Fibroblast of pulmonary artery (primary cell): ENCODE data around the gene ING3.

Experiments used
- DNase-seq: peaks from one replicate; pipeline ENCODE4 v3.0.0-alpha.2; 2010; ENCODE audit warnings: low read depth
- H3K4me3 ChIP-seq: replicated peaks from 2 replicates; pipeline ENCODE4 v1.5.1; 2011; ENCODE audit warnings: low read depth, mild to moderate bottlenecking, control low read depth, low read length, moderate library complexity
- CTCF ChIP-seq: IDR thresholded peaks from 2 replicates; pipeline ENCODE4 v1.5.1; 2011; ENCODE audit warnings: mild to moderate bottlenecking, control low read depth, low read length, inconsistent platforms; ENCODE audit errors: missing control alignments

The ING3 gene

GRCh38 chr7:120987683-120988590 lies 37.4 kb downstream of the ING3 start:
- peak; percentile 96 for TF ChIP-seq CTCF
- DNase-seq = peak; percentile 96
- peak overlapping the region; percentile 64 for H3K4me3 ChIP-seq

GRCh38 chr7:120988591-120989256 lies 38.1 kb downstream of the ING3 start, which contains the start of gene CPED1:
Gene CPED1 (plus strand): TSS chr7:120988711. CDS start chr7:120989622, 911 bp downstream.
- no peak for TF ChIP-seq CTCF
- peak; percentile 89 for DNase-seq

GRCh38 chr7:120989257-120990220 lies 39.0 kb downstream of the ING3 start:
- peak overlapping the region; percentile 64 for H3K4me3 ChIP-seq
- peak; percentile 43 for DNase-seq
- TF ChIP-seq CTCF = no peak

More at GRCh38 chr7:120988591-120989256, 38.1 kb downstream of the ING3 start, which contains the start of gene CPED1:
- peak within 1 kb of the TSS; percentile 64 for H3K4me3 ChIP-seq

GRCh38 chr7:120990468-120991118 lies 40.0 kb downstream of the ING3 start:
- DNase-seq = peak; percentile 21
- no peak for TF ChIP-seq CTCF
- H3K4me3 ChIP-seq = peak overlapping the region; percentile 64

- peak overlapping the region; percentile 64 for H3K4me3 ChIP-seq
- TF ChIP-seq CTCF = no peak
These were observed 40.6 kb downstream of the ING3 start for GRCh38 chr7:120991161-120991560.

GRCh38 chr7:120991581-120991980 lies 41.0 kb downstream of the ING3 start:
- DNase-seq = peak; percentile 57
- no peak for TF ChIP-seq CTCF
- peak overlapping the region; percentile 64 for H3K4me3 ChIP-seq

More at GRCh38 chr7:120991161-120991560, 40.6 kb downstream of the ING3 start:
- DNase-seq = peak; percentile 6
